GM23338 (cell line): Measurements from ENCODE around the gene CCDC178. TPM values are rescaled to one million over a fixed set of nuclear protein-coding genes. Genes with fewer than 3 reads are reported as not detected.

ENCODE experiments used
- ATAC-seq: fragments of 200-7000 bp; cut with Tn5 transposase; 3 replicates; pipeline ENCODE4 v1.9.1; 2020
- DNase-seq: peaks from one replicate; pipeline ENCODE4 v3.0.0-alpha.2; 2015; ENCODE audit warnings: low spot score
- H2AFZ ChIP-seq: fragments of 200-600 bp; sonication (generic); 2 replicates; pipeline ENCODE4 v1.8.0; 2016; ENCODE audit warnings: antibody characterized with exemption, mild to moderate bottlenecking, moderate library complexity
- H3F3A ChIP-seq: fragments of 200-600 bp; sonication (generic); replicated peaks from 2 replicates; pipeline ENCODE4 v1.8.0; 2017; ENCODE audit warnings: antibody characterized with exemption, mixed run types, low read depth
- H3K27ac ChIP-seq: fragments of 200-600 bp; sonication (generic); 2 replicates; pipeline ENCODE4 v1.6.1; 2016; ENCODE audit warnings: low read depth
- H3K27me3 ChIP-seq: fragments of 200-600 bp; sonication (generic); 2 replicates; pipeline ENCODE4 v1.8.0; 2016; ENCODE audit warnings: mild to moderate bottlenecking, mixed run types, moderate library complexity; ENCODE audit not compliant: insufficient read depth
- H3K36me3 ChIP-seq: fragments of 200-600 bp; sonication (generic); 2 replicates; pipeline ENCODE4 v1.8.0; 2016; ENCODE audit warnings: mild to moderate bottlenecking; ENCODE audit not compliant: insufficient read depth
- H3K4me1 ChIP-seq: fragments of 200-600 bp; sonication (generic); 2 replicates; pipeline ENCODE4 v1.8.0; 2016; ENCODE audit warnings: mild to moderate bottlenecking, moderate library complexity; ENCODE audit not compliant: insufficient read depth
- H3K4me2 ChIP-seq: fragments of 200-600 bp; sonication (generic); 2 replicates; pipeline ENCODE4 v1.7.1; 2017; ENCODE audit warnings: mixed run types
- H3K4me3 ChIP-seq: fragments of 200-600 bp; sonication (generic); 2 replicates; pipeline ENCODE4 v1.6.1; 2016; ENCODE audit warnings: mixed run types
- H3K79me2 ChIP-seq: fragments of 200-600 bp; sonication (generic); replicated peaks from 2 replicates; pipeline ENCODE4 v1.8.0; 2017; ENCODE audit warnings: mild to moderate bottlenecking; ENCODE audit not compliant: insufficient read depth
- H3K9me2 ChIP-seq: fragments of 200-600 bp; sonication (generic); 2 replicates; pipeline ENCODE4 v1.8.0; 2017; ENCODE audit not compliant: insufficient read depth
- H4K20me1 ChIP-seq: fragments of 200-600 bp; sonication (generic); replicated peaks from 2 replicates; pipeline ENCODE4 v1.8.0; 2017; ENCODE audit warnings: mild to moderate bottlenecking; ENCODE audit not compliant: insufficient read depth
- H3K27ac Mint-ChIP-seq: 2 replicates; pipeline ENCODE4 v1.8.0; 2020; ENCODE audit warnings: inconsistent platforms, mild to moderate bottlenecking, moderate library complexity, mixed read lengths
- H3K27me3 Mint-ChIP-seq: 3 replicates; pipeline ENCODE4 v1.8.0; 2022; ENCODE audit warnings: low read depth, mild to moderate bottlenecking, moderate library complexity, mixed read lengths, inconsistent platforms; ENCODE audit not compliant: insufficient read depth, poor library complexity
- H3K36me3 Mint-ChIP-seq: 3 replicates; pipeline ENCODE4 v1.8.0; 2021; ENCODE audit warnings: low read depth, mild to moderate bottlenecking, inconsistent platforms, moderate library complexity, mixed read lengths
- H3K4me1 Mint-ChIP-seq: 3 replicates; pipeline ENCODE4 v1.8.0; 2020; ENCODE audit warnings: mild to moderate bottlenecking, inconsistent platforms, mixed read lengths
- H3K4me3 Mint-ChIP-seq: 3 replicates; pipeline ENCODE4 v1.8.0; 2021; ENCODE audit warnings: moderate library complexity, mild to moderate bottlenecking, inconsistent platforms, mixed read lengths
- H3K9me3 Mint-ChIP-seq: 3 replicates; pipeline ENCODE4 v1.8.0; 2020; ENCODE audit warnings: moderate library complexity, mild to moderate bottlenecking, inconsistent platforms, mixed read lengths
- CREB1 ChIP-seq: fragments of 250-450 bp; sonication (Bioruptor Pico); IDR thresholded peaks from 2 replicates; pipeline ENCODE4 v1.5.0; 2020; ENCODE audit warnings: low read depth, mild to moderate bottlenecking, moderate library complexity
- EZH2phosphoT487 ChIP-seq: fragments of 200-600 bp; sonication (generic); IDR thresholded peaks from one replicate; pipeline ENCODE4 v1.8.1; 2018; ENCODE audit warnings: antibody characterized with exemption; ENCODE audit not compliant: unreplicated experiment
- JUNB ChIP-seq: IDR thresholded peaks from one replicate; pipeline ENCODE4 v1.6.1; 2016; ENCODE audit warnings: antibody characterized with exemption; ENCODE audit not compliant: unreplicated experiment
- NANOG ChIP-seq: IDR thresholded peaks from 2 replicates; pipeline ENCODE4 v1.6.1; 2016; ENCODE audit warnings: antibody characterized with exemption, borderline replicate concordance
- POLR2AphosphoS5 ChIP-seq: IDR thresholded peaks from 2 replicates; pipeline ENCODE4 v1.6.1; 2016; ENCODE audit warnings: antibody characterized with exemption, low read depth
- STAT1 ChIP-seq: IDR thresholded peaks from one replicate; pipeline ENCODE4 v1.6.1; 2016; ENCODE audit warnings: antibody characterized with exemption; ENCODE audit not compliant: unreplicated experiment
- ZNF114 ChIP-seq: fragments of 250-450 bp; sonication (Bioruptor Pico); IDR thresholded peaks from 2 replicates; pipeline ENCODE4 v1.5.0; 2020; ENCODE audit warnings: mild to moderate bottlenecking, moderate library complexity
- ZNF331 ChIP-seq: fragments of 250-450 bp; sonication (Bioruptor Pico); IDR thresholded peaks from 2 replicates; pipeline ENCODE4 v1.5.0; 2020; ENCODE audit warnings: low read depth, mild to moderate bottlenecking, moderate library complexity
- ZNF462 ChIP-seq: fragments of 250-450 bp; sonication (Bioruptor Pico); IDR thresholded peaks from 2 replicates; pipeline ENCODE4 v1.5.0; 2020; ENCODE audit warnings: mild to moderate bottlenecking, moderate library complexity
- polyA plus RNA-seq: library from polyadenylated mRNA; unstranded; fragments of >200 nt; fragmentation: Nextera tagmentation; extraction: Ambion mirVana; gene quantifications from 2 replicates; pipeline ENCODE4 v1.2.1, GENCODE V29; 2016
- total RNA-seq: library from RNA; depleted of rRNA; stranded (reverse); fragments of >200 nt; shearing (Covaris generic); gene quantifications from 2 replicates; pipeline ENCODE4 v1.2.3, GENCODE V29; 2014
- TF ChIP-seq, protein P1 (sequence below), 2 experiments: fragments of 200-600 bp in 1 of 2; sonication (generic) in 1 of 2; conservative IDR thresholded peaks; 2 replicates each; pipeline versions ENCODE4 v1.5.1 to v1.6.1; 2016 to 2017; ENCODE audit warnings: antibody characterized with exemption in 2 of 2, low read depth in 2 of 2, mild to moderate bottlenecking in 2 of 2, moderate library complexity in 1 of 2
- TF ChIP-seq, protein P2 (sequence below): IDR thresholded peaks from one replicate; pipeline ENCODE4 v1.6.1; 2018; ENCODE audit warnings: antibody characterized with exemption; ENCODE audit not compliant: unreplicated experiment

CCDC178 gene
- total and polyA plus RNA-seq, 2 experiments from 2014 or later = 0.17 to 0.24 TPM

GRCh38 chr18:33116376-33116775, 324.1 kb downstream of the CCDC178 start:
- H3K9me3 Mint-ChIP-seq = peaks cover 3% of the 10 kb centered on the region; the same call in 1 of the 3 replicates
- Histone ChIP-seq H3K4me3 (no peak overlapping the region), H2AFZ (no peak overlapping the region), H3K27me3 (no peaks in the 10 kb centered on the region), H4K20me1 (no peaks in the 10 kb centered on the region), H3K4me1 (no peaks in the 10 kb centered on the region), H3K27ac (no peak overlapping the region), H3K9me2 (no peaks in the 10 kb centered on the region), H3F3A (no peaks in the 10 kb centered on the region), H3K4me2 (no peak overlapping the region), H3K79me2 (no peaks in the 10 kb centered on the region), H3K36me3 (no peaks in the 10 kb centered on the region)
- peaks cover 7% of the 10 kb centered on the region; the same call in 1 of the 3 replicates for H3K4me1 Mint-ChIP-seq
- no peak overlapping the region for H3K4me3 Mint-ChIP-seq
- DNase-seq (no peak), ATAC-seq (no peak)
- H3K36me3 Mint-ChIP-seq = no peaks in the 10 kb centered on the region
- H3K27ac Mint-ChIP-seq = no peak overlapping the region
- TF ChIP-seq ZNF331 (CRISPR knock-in tag) = no peak
- TF ChIP-seq NANOG = no peak
- TF ChIP-seq JUNB = no peak
- H3K27me3 Mint-ChIP-seq = no peaks in the 10 kb centered on the region

DNA sequence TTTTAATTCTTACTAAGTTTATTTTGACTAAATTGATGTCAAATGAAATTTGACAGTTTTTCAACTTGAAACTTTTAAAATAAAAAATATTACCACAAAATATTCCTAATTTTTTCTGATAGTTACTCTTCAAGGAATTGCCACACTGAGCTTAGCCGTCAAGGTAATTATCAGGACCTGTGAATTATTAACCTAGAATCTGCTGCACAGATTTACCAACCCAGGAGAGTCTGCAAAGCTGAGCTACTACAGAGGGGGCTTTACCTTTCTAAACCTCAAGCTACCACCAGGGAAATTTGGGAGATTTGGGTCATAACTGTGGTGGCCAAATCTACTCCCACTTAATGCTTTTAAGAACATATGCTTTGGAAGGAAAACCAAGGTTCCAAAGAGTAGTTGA, 324.6 kb downstream of the CCDC178 start:
- no peaks in the 10 kb centered on the region for H3K9me2 ChIP-seq
- no peak overlapping the region for H3K27ac ChIP-seq
- no peak overlapping the region for H2AFZ ChIP-seq
- no peaks in the 10 kb centered on the region for H4K20me1 ChIP-seq
- H3K27me3 ChIP-seq = no peaks in the 10 kb centered on the region
- Mint-ChIP-seq H3K27me3 (no peaks in the 10 kb centered on the region), H3K9me3 (peaks cover 3% of the 10 kb centered on the region; the same call in 1 of the 3 replicates), H3K36me3 (no peaks in the 10 kb centered on the region), H3K27ac (no peak overlapping the region), H3K4me3 (no peak overlapping the region), H3K4me1 (peaks cover 7% of the 10 kb centered on the region; the same call in 1 of the 3 replicates)
- no peaks in the 10 kb centered on the region for H3K79me2 ChIP-seq
- ATAC-seq (no peak), DNase-seq (no peak)
- no peaks in the 10 kb centered on the region for H3F3A ChIP-seq
- no peak overlapping the region for H3K4me2 ChIP-seq
- no peaks in the 10 kb centered on the region for H3K36me3 ChIP-seq
- H3K4me3 ChIP-seq = no peak overlapping the region
- H3K4me1 ChIP-seq = no peaks in the 10 kb centered on the region
- no peak for TF ChIP-seq ZNF331 (CRISPR knock-in tag)
- TF ChIP-seq ZNF462 (CRISPR knock-in tag) = no peak
- no peak for TF ChIP-seq STAT1
- no peak for TF ChIP-seq CREB1 (CRISPR knock-in tag)
- TF ChIP-seq, protein P1, sequence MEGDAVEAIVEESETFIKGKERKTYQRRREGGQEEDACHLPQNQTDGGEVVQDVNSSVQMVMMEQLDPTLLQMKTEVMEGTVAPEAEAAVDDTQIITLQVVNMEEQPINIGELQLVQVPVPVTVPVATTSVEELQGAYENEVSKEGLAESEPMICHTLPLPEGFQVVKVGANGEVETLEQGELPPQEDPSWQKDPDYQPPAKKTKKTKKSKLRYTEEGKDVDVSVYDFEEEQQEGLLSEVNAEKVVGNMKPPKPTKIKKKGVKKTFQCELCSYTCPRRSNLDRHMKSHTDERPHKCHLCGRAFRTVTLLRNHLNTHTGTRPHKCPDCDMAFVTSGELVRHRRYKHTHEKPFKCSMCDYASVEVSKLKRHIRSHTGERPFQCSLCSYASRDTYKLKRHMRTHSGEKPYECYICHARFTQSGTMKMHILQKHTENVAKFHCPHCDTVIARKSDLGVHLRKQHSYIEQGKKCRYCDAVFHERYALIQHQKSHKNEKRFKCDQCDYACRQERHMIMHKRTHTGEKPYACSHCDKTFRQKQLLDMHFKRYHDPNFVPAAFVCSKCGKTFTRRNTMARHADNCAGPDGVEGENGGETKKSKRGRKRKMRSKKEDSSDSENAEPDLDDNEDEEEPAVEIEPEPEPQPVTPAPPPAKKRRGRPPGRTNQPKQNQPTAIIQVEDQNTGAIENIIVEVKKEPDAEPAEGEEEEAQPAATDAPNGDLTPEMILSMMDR (conservative IDR thresholded peaks at IDR 0.05; ENCODE audit: low read depth in 2 of 2) = no peak
- TF ChIP-seq EZH2phosphoT487 = no peak
- TF ChIP-seq POLR2AphosphoS5 = no peak
- TF ChIP-seq, protein P2, sequence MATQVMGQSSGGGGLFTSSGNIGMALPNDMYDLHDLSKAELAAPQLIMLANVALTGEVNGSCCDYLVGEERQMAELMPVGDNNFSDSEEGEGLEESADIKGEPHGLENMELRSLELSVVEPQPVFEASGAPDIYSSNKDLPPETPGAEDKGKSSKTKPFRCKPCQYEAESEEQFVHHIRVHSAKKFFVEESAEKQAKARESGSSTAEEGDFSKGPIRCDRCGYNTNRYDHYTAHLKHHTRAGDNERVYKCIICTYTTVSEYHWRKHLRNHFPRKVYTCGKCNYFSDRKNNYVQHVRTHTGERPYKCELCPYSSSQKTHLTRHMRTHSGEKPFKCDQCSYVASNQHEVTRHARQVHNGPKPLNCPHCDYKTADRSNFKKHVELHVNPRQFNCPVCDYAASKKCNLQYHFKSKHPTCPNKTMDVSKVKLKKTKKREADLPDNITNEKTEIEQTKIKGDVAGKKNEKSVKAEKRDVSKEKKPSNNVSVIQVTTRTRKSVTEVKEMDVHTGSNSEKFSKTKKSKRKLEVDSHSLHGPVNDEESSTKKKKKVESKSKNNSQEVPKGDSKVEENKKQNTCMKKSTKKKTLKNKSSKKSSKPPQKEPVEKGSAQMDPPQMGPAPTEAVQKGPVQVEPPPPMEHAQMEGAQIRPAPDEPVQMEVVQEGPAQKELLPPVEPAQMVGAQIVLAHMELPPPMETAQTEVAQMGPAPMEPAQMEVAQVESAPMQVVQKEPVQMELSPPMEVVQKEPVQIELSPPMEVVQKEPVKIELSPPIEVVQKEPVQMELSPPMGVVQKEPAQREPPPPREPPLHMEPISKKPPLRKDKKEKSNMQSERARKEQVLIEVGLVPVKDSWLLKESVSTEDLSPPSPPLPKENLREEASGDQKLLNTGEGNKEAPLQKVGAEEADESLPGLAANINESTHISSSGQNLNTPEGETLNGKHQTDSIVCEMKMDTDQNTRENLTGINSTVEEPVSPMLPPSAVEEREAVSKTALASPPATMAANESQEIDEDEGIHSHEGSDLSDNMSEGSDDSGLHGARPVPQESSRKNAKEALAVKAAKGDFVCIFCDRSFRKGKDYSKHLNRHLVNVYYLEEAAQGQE = no peak
- TF ChIP-seq ZNF114 = no peak
- TF ChIP-seq NANOG = no peak
- no peak for TF ChIP-seq JUNB
